ENCODE data around the gene CCNG2. TPM values are rescaled to one million over a fixed set of nuclear protein-coding genes. Genes with fewer than 3 reads are reported as not detected.

The CCNG2 gene
- total RNA-seq, 4 donors from 2014 or later, result 24.0 to 91.8 (median 45.8) TPM

DNA sequence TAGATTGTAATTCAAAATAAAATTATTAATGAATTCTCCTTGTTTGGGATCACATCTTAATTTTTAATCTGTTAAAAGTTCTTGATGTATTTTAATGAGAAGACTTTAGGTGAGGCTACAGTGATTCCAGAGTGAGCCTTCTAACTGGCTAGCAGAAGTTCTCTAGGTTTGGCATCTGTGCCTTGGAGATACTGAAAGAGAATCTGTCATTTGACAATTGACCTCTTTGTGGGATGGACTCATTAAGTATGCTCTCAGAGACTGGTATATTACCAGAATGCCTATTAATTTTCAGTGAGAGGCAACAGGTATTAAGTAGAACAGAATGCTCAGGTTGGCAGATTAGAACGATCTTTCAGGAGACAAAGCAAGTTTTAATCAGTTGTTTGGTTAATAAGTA is 10.2 kb downstream of the CCNG2 start:
- Histone ChIP-seq H3K27ac (no peak overlapping the region), H3K36me3 (peaks cover 82% of the 10 kb centered on the region), H3K4me1 (peaks cover 9% of the 10 kb centered on the region), H3K27me3 (no peaks in the 10 kb centered on the region), H3K9me3 (no peaks in the 10 kb centered on the region), H3K4me3 (no peak overlapping the region)
- 76% methylated on average over 1 of the region's 1 CpG for WGBS
- DNase-seq (ENCODE audit: low spot score in 2 of 2), result no peak
- TF ChIP-seq POLR2A (IDR thresholded peaks at IDR 0.05) (no peak), EP300 (IDR thresholded peaks at IDR 0.05) (no peak), POLR2AphosphoS5 (IDR thresholded peaks at IDR 0.05) (no peak)
- TF ChIP-seq, protein P1, sequence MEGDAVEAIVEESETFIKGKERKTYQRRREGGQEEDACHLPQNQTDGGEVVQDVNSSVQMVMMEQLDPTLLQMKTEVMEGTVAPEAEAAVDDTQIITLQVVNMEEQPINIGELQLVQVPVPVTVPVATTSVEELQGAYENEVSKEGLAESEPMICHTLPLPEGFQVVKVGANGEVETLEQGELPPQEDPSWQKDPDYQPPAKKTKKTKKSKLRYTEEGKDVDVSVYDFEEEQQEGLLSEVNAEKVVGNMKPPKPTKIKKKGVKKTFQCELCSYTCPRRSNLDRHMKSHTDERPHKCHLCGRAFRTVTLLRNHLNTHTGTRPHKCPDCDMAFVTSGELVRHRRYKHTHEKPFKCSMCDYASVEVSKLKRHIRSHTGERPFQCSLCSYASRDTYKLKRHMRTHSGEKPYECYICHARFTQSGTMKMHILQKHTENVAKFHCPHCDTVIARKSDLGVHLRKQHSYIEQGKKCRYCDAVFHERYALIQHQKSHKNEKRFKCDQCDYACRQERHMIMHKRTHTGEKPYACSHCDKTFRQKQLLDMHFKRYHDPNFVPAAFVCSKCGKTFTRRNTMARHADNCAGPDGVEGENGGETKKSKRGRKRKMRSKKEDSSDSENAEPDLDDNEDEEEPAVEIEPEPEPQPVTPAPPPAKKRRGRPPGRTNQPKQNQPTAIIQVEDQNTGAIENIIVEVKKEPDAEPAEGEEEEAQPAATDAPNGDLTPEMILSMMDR (IDR thresholded peaks at IDR 0.05), result no peak

DNA sequence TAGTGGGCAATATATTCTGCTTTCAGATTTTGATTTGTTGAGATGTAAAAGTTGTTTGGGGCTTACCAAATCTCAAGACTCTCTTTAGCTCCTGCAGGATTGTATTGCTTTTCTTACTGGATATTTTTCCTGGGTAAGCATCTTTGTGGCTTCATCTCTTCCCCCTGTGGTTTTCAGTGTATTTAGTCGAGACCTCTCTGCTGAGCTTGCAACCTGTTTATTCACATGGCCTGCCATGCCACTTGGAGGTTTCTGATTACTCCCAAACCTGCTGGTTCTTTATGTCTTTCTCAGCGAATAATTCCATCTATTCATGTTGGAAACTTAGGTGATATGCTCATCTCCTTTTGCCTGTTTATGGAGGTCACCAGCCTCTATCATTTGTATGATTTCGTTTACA is 10.9 kb downstream of the CCNG2 start:
- Histone ChIP-seq H3K27me3 (no peaks in the 10 kb centered on the region), H3K9me3 (no peaks in the 10 kb centered on the region), H3K4me3 (no peak overlapping the region), H3K36me3 (peaks cover 75% of the 10 kb centered on the region), H3K27ac (no peak overlapping the region), H3K4me1 (peaks cover 4% of the 10 kb centered on the region)
- TF ChIP-seq POLR2A (IDR thresholded peaks at IDR 0.05) (no peak), EP300 (IDR thresholded peaks at IDR 0.05) (no peak), POLR2AphosphoS5 (IDR thresholded peaks at IDR 0.05) (no peak)
- TF ChIP-seq, protein P1 (IDR thresholded peaks at IDR 0.05), result no peak
- 71% methylated on average over 3 of the region's 3 CpGs for WGBS
- no peak for DNase-seq (ENCODE audit: low spot score in 2 of 2)

DNA sequence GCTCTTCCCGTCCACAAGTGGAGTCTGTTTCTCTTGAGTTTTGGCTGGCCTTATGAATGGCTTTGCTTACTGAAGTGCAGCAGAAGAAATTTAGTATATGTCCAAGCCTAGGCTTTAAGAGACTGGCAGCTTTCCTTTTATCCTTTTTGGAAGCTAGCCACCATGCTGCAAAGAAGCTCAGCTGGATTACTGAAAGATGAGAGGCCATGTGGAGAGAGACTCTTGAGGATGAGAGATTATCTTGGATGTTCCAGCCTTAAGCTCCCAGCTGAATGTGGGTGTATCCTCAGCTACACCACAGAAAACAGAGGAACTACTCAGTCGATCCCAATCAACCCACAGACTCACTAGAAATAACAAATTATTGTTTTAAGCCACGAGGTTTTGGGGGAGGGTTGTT is 12.5 kb downstream of the CCNG2 start:
- Histone ChIP-seq H3K36me3 (peaks cover 61% of the 10 kb centered on the region), H3K9me3 (no peaks in the 10 kb centered on the region), H3K27me3 (no peaks in the 10 kb centered on the region), H3K4me3 (no peak overlapping the region), H3K4me1 (peaks cover 3% of the 10 kb centered on the region), H3K27ac (no peak overlapping the region)
- TF ChIP-seq EP300 (IDR thresholded peaks at IDR 0.05) (no peak), POLR2AphosphoS5 (IDR thresholded peaks at IDR 0.05) (no peak), POLR2A (IDR thresholded peaks at IDR 0.05) (no peak)
- TF ChIP-seq, protein P1 (IDR thresholded peaks at IDR 0.05), result no peak
- DNase-seq (ENCODE audit: low spot score in 2 of 2), result no peak
- 43% methylated on average over 3 of the region's 3 CpGs for WGBS

DNA sequence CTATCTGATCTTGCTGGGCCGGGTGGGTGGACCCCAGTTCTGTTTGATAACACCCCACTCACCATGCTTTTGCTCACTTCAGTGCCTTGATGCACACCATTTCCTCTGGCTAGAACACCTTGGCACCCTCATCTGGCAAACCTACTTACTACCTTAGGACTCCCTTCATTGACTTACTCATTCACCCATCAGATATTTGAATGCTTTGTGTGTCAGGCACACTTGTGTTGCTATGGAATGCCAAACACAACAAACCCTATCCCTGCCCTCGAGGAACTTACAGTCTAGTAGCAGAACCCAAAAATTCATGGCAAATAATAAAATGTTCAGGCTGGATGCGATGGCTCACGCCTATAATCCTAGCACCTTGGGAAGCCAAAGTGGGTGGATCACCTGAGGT is 13.9 kb downstream of the CCNG2 start:
- no peak overlapping the region for H3K27ac ChIP-seq
- H3K4me3 ChIP-seq, result no peak overlapping the region
- DNase-seq (ENCODE audit: low spot score in 2 of 2), result no peak

DNA sequence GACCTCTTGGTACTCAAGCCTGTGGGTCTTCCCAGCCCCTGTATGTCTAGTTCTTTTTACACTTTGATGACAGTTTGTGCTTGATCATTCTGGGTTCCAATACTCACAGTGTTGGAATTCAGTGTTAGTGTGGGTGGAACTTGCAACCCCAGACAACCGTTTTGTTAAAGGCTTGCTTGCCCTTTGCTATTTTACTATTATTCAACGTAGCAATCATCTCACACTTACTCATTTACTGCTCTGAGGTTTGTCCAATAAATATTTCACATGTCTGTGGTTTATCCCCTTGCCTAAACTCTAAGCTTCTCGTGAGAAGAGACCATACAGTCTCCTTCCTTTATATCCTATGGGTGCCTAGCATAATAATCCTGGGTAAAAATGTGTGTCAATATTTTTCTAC is 15.3 kb downstream of the CCNG2 start:
- Histone ChIP-seq H3K27ac (no peak overlapping the region), H3K4me3 (no peak overlapping the region), H3K9me3 (no peaks in the 10 kb centered on the region), H3K36me3 (peaks cover 33% of the 10 kb centered on the region), H3K27me3 (no peaks in the 10 kb centered on the region), H3K4me1 (peaks cover 18% of the 10 kb centered on the region)
- DNase-seq (ENCODE audit: low spot score in 2 of 2), result no peak
- WGBS, result 53% methylated on average over 3 of the region's 3 CpGs
- TF ChIP-seq EP300 (IDR thresholded peaks at IDR 0.05) (no peak), POLR2A (IDR thresholded peaks at IDR 0.05) (no peak), POLR2AphosphoS5 (IDR thresholded peaks at IDR 0.05) (no peak)
- TF ChIP-seq, protein P1 (IDR thresholded peaks at IDR 0.05), result no peak

More for the DNA sequence above, 13.9 kb downstream of the CCNG2 start:
- H3K36me3 ChIP-seq, result peaks cover 46% of the 10 kb centered on the region
- TF ChIP-seq POLR2AphosphoS5 (IDR thresholded peaks at IDR 0.05), result no peak
- TF ChIP-seq EP300 (IDR thresholded peaks at IDR 0.05), result no peak
- TF ChIP-seq POLR2A (IDR thresholded peaks at IDR 0.05), result no peak
- TF ChIP-seq, protein P1 (IDR thresholded peaks at IDR 0.05), result no peak
- WGBS, result 81% methylated on average over 4 of the region's 4 CpGs
- H3K4me1 ChIP-seq, result peaks cover 9% of the 10 kb centered on the region
- H3K27me3 ChIP-seq, result no peaks in the 10 kb centered on the region
- H3K9me3 ChIP-seq, result no peaks in the 10 kb centered on the region
